ENCODE measurements around the gene AGRN. TPM values are rescaled to one million over a fixed set of nuclear protein-coding genes. Genes with fewer than 3 reads are reported as not detected.

Gene AGRN
- total RNA-seq, 1 experiment from 2014 or later = 286 TPM

DNA sequence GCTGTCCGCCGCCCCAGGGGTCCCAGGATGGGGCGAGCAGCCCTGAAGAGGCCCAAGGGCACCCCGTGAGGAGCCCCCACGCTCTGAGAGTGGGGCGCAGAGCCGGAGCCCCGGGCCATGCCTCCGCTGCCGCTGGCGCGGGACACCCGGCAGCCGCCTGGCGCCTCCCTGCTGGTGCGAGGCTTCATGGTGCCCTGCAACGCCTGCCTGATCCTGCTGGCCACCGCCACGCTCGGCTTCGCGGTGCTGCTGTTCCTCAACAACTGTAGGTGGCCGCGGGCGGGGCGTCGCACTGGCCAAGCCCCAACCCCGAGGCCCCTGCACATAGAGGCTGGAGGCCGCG, 14.5 kb downstream of the AGRN start:
- H3K27ac Mint-ChIP-seq (ENCODE audit: low read depth, unreplicated experiment) = no peak overlapping the region
- H3K9me3 Mint-ChIP-seq (ENCODE audit: unreplicated experiment) = no peaks in the 10 kb centered on the region
- no TSS peak for BruUV-seq (replicated peaks)
- TF ChIP-seq, protein P1, sequence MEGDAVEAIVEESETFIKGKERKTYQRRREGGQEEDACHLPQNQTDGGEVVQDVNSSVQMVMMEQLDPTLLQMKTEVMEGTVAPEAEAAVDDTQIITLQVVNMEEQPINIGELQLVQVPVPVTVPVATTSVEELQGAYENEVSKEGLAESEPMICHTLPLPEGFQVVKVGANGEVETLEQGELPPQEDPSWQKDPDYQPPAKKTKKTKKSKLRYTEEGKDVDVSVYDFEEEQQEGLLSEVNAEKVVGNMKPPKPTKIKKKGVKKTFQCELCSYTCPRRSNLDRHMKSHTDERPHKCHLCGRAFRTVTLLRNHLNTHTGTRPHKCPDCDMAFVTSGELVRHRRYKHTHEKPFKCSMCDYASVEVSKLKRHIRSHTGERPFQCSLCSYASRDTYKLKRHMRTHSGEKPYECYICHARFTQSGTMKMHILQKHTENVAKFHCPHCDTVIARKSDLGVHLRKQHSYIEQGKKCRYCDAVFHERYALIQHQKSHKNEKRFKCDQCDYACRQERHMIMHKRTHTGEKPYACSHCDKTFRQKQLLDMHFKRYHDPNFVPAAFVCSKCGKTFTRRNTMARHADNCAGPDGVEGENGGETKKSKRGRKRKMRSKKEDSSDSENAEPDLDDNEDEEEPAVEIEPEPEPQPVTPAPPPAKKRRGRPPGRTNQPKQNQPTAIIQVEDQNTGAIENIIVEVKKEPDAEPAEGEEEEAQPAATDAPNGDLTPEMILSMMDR (IDR thresholded peaks at IDR 0.05; ENCODE audit: unreplicated experiment) = no peak
- intact Hi-C loops (cut with micrococcal nuclease) = no loop called here
- peaks cover 22% of the 10 kb centered on the region for H3K36me3 Mint-ChIP-seq (ENCODE audit: insufficient read depth, unreplicated experiment)
- H3K4me3 Mint-ChIP-seq (ENCODE audit: unreplicated experiment) = no peak overlapping the region
- H3K27me3 Mint-ChIP-seq (ENCODE audit: insufficient read depth, unreplicated experiment) = no peaks in the 10 kb centered on the region
- CTCF ChIA-PET = no interaction called here
- H3K4me1 Mint-ChIP-seq (ENCODE audit: insufficient read depth, unreplicated experiment) = no peaks in the 10 kb centered on the region
- DNase-seq (ENCODE audit: unreplicated experiment) = no peak
- POLR2A ChIA-PET = no interaction called here

DNA sequence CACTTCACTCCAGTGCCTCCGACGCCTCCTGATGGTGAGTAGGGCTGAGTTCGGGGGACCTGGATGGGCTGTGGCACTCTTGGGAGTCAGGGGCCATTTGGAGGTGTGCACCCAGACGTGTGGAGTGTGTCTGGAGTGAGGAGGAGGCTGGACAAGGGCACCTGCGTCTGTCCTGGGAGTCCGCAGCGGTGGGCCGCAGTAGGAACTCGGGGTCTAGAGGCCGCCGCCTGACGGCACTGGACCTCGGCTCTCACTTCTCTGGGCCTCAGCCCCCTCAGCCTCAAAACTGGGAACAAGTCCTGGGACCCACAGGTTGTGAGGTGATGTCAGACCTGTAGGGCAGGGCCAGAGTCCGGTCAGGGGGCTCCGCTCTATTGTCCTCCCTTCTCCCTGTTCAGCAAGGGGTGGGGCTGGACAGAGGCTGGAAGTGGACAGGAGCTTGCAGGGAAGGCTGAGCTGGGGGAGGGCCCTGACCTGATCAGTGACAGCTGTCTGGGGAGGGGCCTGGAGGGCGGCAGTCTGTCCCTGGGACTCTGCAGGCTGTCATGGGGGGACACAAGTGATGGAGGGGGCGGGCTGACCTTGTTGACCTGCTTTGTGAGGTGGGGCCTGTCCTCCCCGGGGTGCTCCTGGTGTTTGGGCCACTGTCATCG, 15.5 kb downstream of the AGRN start:
- no peak overlapping the region for H3K27ac Mint-ChIP-seq (ENCODE audit: low read depth, unreplicated experiment)
- intact Hi-C loops (cut with micrococcal nuclease) = no loop called here
- no peak overlapping the region for H3K4me3 Mint-ChIP-seq (ENCODE audit: unreplicated experiment)
- no peaks in the 10 kb centered on the region for H3K9me3 Mint-ChIP-seq (ENCODE audit: unreplicated experiment)
- ChIA-PET POLR2A (no interaction called here), CTCF (no interaction called here)
- BruUV-seq (replicated peaks) = no TSS peak
- H3K4me1 Mint-ChIP-seq (ENCODE audit: insufficient read depth, unreplicated experiment) = peaks cover 4% of the 10 kb centered on the region
- no peak for DNase-seq (ENCODE audit: unreplicated experiment)
- H3K27me3 Mint-ChIP-seq (ENCODE audit: insufficient read depth, unreplicated experiment) = no peaks in the 10 kb centered on the region
- peaks cover 29% of the 10 kb centered on the region for H3K36me3 Mint-ChIP-seq (ENCODE audit: insufficient read depth, unreplicated experiment)
- TF ChIP-seq, protein P1 (IDR thresholded peaks at IDR 0.05; ENCODE audit: unreplicated experiment) = no peak

DNA sequence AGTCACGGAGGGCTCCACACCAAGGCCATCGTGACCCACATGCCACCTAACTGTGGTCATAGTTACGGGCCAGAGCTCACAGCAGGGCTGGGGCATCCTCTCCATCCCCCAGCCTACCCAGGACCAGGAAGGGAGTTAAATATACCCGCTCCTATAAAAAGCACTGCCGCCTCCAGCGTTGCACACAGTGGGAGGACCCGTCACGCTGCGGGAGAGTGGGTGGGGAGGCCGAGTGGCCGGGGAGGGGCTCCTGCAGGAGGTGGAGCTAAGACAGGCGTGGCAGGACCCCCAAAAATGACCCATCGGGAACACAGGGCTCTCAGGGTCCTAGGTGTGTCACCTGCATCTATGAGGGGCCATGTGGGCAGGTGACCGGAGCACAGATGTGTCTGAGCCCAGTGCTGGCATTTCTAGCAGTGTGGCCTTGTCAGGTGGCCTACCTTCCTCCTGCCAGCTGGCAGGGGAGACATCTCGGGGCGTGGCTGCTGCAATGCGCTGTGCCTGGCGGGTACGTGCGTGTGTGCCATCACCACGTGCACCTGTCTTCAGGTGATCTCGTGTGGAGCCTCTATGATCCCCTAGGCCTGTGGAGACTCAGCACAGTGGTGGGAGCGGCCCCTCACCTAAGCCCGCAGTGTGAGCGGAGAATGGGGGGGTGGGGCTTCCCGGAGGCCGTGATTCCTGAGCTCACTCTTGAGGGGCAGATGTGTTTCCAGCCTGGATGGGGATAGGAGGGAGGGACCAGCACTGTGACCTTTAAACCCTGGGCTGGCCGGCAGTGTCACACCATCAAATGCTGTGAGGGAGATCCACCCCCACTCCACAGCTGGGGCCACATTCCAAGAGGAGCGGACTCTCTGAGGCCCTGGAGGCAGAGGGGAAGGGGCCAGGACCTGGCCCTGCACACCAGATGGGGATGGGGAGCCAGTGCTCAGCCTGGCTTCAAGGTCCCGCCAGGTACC, 17.7 kb downstream of the AGRN start:
- no peak for DNase-seq (ENCODE audit: unreplicated experiment)
- H3K36me3 Mint-ChIP-seq (ENCODE audit: insufficient read depth, unreplicated experiment) = peaks cover 30% of the 10 kb centered on the region
- BruUV-seq (replicated peaks) = no TSS peak
- H3K4me1 Mint-ChIP-seq (ENCODE audit: insufficient read depth, unreplicated experiment) = peaks cover 4% of the 10 kb centered on the region
- no peak overlapping the region for H3K27ac Mint-ChIP-seq (ENCODE audit: low read depth, unreplicated experiment)
- intact Hi-C loops (cut with micrococcal nuclease) = no loop called here
- TF ChIP-seq, protein P1 (IDR thresholded peaks at IDR 0.05; ENCODE audit: unreplicated experiment) = no peak
- H3K4me3 Mint-ChIP-seq (ENCODE audit: unreplicated experiment) = no peak overlapping the region
- ChIA-PET CTCF (interaction anchor here (0.6 to 2.0 kb wide), 2 partner anchors 15 to 22 kb away, joined by 3 to 8 read pairs; no protein-coding TSS in a partner anchor), POLR2A (interaction anchor here (1.1 kb wide), 1 partner anchor 18 kb away, joined by 4 read pairs; no protein-coding TSS in a partner anchor)
- H3K27me3 Mint-ChIP-seq (ENCODE audit: insufficient read depth, unreplicated experiment) = no peaks in the 10 kb centered on the region
- H3K9me3 Mint-ChIP-seq (ENCODE audit: unreplicated experiment) = no peaks in the 10 kb centered on the region

DNA sequence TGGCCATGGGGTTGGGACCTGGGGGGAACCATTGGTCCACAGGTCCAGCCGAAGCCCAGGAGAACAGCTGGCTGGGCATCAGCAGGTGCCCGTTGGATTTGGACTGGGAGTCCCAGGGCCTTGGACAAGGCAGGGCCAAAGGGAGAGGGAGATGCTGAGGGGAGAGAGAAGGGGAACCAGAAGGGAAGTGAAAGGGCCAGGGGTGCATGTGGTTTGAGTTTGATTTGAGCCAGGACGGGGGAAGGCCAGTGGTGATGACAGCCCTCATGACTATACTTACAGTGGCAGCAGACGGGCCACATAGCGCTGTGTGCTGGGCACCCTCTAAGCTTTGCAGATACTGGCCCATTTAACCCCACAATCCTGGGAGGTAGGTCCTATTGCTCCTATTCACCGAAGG, 18.8 kb downstream of the AGRN start:
- no peak for DNase-seq (ENCODE audit: unreplicated experiment)
- ChIA-PET POLR2A (interaction anchor here (1.1 kb wide), 1 partner anchor 19 kb away, joined by 4 read pairs; no protein-coding TSS in a partner anchor), CTCF (interaction anchor here (0.7 to 2.0 kb wide), 3 partner anchors 21 to 35 kb away, joined by 3 to 8 read pairs (median 6); no protein-coding TSS in a partner anchor)
- intact Hi-C loops (cut with micrococcal nuclease) = no loop called here
- Mint-ChIP-seq H3K27ac (ENCODE audit: low read depth, unreplicated experiment) (peak overlapping the region; percentile 51), H3K4me1 (ENCODE audit: insufficient read depth, unreplicated experiment) (peaks cover 4% of the 10 kb centered on the region), H3K9me3 (ENCODE audit: unreplicated experiment) (no peaks in the 10 kb centered on the region), H3K36me3 (ENCODE audit: insufficient read depth, unreplicated experiment) (peaks cover 37% of the 10 kb centered on the region), H3K4me3 (ENCODE audit: unreplicated experiment) (no peak overlapping the region), H3K27me3 (ENCODE audit: insufficient read depth, unreplicated experiment) (no peaks in the 10 kb centered on the region)
- BruUV-seq (replicated peaks) = no TSS peak
- TF ChIP-seq, protein P1 (IDR thresholded peaks at IDR 0.05; ENCODE audit: unreplicated experiment) = no peak
